ENCODE results near the gene TMEM187. TPM values are rescaled to one million over a fixed set of nuclear protein-coding genes. Genes with fewer than 3 reads are reported as not detected.

TMEM187 gene
- total and polyA plus RNA-seq, 7 donors, result 2.2 to 7.8 (median 6.5) TPM

DNA sequence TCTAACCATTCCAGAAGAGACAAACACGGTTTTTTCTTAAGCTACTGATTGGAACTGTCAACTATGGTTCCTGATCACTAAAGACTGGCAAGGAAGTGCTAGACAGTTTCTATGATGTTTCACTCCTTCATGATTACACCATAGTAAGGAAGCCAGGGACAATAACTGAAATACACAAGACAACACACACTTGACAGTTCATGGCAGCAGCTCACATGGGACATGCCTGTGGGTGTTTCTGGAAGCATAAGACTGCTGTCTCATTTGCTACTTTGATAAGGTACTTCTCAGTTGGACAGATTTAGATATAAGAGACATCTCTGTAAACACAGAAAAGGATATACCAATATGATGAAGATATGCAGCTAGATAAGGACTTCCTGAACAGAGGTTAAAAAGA lies 55.4 kb downstream of the TMEM187 start:
- TF ChIP-seq, protein P1, sequence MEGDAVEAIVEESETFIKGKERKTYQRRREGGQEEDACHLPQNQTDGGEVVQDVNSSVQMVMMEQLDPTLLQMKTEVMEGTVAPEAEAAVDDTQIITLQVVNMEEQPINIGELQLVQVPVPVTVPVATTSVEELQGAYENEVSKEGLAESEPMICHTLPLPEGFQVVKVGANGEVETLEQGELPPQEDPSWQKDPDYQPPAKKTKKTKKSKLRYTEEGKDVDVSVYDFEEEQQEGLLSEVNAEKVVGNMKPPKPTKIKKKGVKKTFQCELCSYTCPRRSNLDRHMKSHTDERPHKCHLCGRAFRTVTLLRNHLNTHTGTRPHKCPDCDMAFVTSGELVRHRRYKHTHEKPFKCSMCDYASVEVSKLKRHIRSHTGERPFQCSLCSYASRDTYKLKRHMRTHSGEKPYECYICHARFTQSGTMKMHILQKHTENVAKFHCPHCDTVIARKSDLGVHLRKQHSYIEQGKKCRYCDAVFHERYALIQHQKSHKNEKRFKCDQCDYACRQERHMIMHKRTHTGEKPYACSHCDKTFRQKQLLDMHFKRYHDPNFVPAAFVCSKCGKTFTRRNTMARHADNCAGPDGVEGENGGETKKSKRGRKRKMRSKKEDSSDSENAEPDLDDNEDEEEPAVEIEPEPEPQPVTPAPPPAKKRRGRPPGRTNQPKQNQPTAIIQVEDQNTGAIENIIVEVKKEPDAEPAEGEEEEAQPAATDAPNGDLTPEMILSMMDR (IDR thresholded peaks at IDR 0.05), result no peak
- Histone ChIP-seq H3K4me1 (no peaks in the 10 kb centered on the region), H3K36me3 (ENCODE audit: insufficient read depth in 1 of 2, low read depth in 1 of 2) (peaks cover 3 to 26% of the 10 kb centered on the region in 2 donors), H3K27me3 (ENCODE audit: insufficient read depth in 3 of 3, low read length in 2 of 3) (peaks cover 0 to 24% (median 0%) of the 10 kb centered on the region in 3 donors), H3K4me3 (no peak overlapping the region), H3K27ac (no peak overlapping the region), H3K9me3 (no peaks in the 10 kb centered on the region)
- WGBS, 3 donors, result 54 to 87% (median 79%) methylated on average over 1 of the region's 1 CpG
- DNase-seq, result no peak
- intact Hi-C loops (cut with DNase I), result no loop called here
- no peak for ATAC-seq

DNA sequence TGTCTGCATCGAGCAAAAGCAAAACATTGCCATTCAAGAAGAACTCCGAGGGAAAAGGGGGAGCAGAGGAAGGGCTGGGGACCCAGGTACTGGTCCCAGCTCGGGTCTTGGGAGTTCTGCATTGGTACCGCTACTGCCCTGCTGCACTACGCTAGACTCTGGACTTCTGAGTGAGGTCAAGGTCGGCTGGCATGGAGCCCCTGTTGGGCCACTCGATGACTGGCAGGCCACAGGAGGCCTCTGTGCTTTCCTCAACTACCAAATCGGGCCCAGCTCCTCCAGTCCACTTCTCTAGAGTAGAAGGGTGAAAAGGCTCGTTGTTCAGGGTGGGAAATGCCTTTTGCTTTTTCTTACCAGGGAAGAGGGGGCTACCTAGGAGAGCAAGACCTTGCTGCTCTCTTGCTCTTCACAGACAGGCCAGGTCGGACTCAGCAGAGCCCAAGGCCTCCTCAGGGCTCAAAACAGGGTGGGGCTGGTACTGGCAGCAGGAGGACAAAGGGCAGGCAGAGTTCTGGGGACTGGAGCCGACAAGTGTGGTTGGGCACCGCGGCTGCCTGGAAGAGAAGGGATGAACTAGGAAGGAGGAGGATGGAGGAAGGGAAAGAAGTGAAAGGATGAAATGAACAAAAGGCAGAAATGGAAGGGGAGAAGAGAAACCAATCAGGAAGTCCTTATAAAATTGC lies 56.1 kb downstream of the TMEM187 start:
- H3K27me3 ChIP-seq (ENCODE audit: insufficient read depth in 3 of 3, low read length in 2 of 3), result peaks cover 0 to 24% (median 0%) of the 10 kb centered on the region in 3 donors
- intact Hi-C loops (cut with DNase I), result no loop called here
- H3K9me3 ChIP-seq, result no peaks in the 10 kb centered on the region
- H3K4me1 ChIP-seq, result no peaks in the 10 kb centered on the region
- TF ChIP-seq, protein P1 (IDR thresholded peaks at IDR 0.05), result no peak
- WGBS, 3 donors, result 58 to 79% (median 63%) methylated on average over 11 to 13 of the region's 13 CpGs
- peaks cover 3 to 26% of the 10 kb centered on the region in 2 donors for H3K36me3 ChIP-seq (ENCODE audit: insufficient read depth in 1 of 2, low read depth in 1 of 2)
- DNase-seq, result no peak
- H3K4me3 ChIP-seq, result no peak overlapping the region
- no peak overlapping the region for H3K27ac ChIP-seq
- ATAC-seq, result peak in 2 of 4 donors; percentile 40 to 59

- WGBS, 3 donors, result 65 to 81% (median 72%) methylated on average over 8 of the region's 8 CpGs
Observed at GRCh38 chrX:154029439-154029838, 56.9 kb downstream of the TMEM187 start.

DNA sequence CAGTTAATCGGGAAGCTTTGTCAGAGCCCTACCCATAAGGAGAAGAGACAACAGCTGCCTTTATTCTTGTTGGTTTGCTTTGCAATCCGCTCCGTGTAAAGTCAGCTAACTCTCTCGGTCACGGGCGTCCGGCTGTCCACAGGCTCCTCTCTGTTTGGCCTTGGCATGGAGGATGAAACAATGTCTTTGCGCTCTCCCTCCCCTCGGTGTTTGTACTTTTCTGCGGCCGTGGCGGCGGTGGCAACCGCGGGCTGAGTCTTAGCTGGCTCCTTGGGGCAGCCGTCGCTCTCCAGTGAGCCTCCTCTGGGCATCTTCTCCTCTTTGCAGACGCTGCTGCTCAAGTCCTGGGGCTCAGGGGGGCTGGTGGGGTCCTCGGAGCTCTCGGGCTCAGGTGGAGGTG lies 57.7 kb downstream of the TMEM187 start:
- 57 to 80% (median 67%) methylated on average over 12 to 20 of the region's 20 CpGs for WGBS, 3 donors
- no peak overlapping the region for H3K4me3 ChIP-seq
- no peaks in the 10 kb centered on the region for H3K4me1 ChIP-seq
- peaks cover 3 to 26% of the 10 kb centered on the region in 2 donors for H3K36me3 ChIP-seq (ENCODE audit: insufficient read depth in 1 of 2, low read depth in 1 of 2)
- H3K27ac ChIP-seq, result no peak overlapping the region
- DNase-seq, result no peak
- H3K27me3 ChIP-seq (ENCODE audit: insufficient read depth in 3 of 3, low read length in 2 of 3), result peaks cover 0 to 23% (median 0%) of the 10 kb centered on the region in 3 donors
- TF ChIP-seq, protein P1 (IDR thresholded peaks at IDR 0.05), result no peak
- no peak for ATAC-seq
- intact Hi-C loops (cut with DNase I), result no loop called here
- no peaks in the 10 kb centered on the region for H3K9me3 ChIP-seq

More at GRCh38 chrX:154029439-154029838, 56.9 kb downstream of the TMEM187 start:
- H3K9me3 ChIP-seq, result no peaks in the 10 kb centered on the region
- H3K36me3 ChIP-seq (ENCODE audit: insufficient read depth in 1 of 2, low read depth in 1 of 2), result peaks cover 3 to 26% of the 10 kb centered on the region in 2 donors
- H3K27ac ChIP-seq, result no peak overlapping the region
- ATAC-seq, result peak in 2 of 4 donors; percentile 23 to 38
- H3K27me3 ChIP-seq (ENCODE audit: insufficient read depth in 3 of 3, low read length in 2 of 3), result peaks cover 0 to 23% (median 0%) of the 10 kb centered on the region in 3 donors
- TF ChIP-seq, protein P1 (IDR thresholded peaks at IDR 0.05), result no peak
- DNase-seq, result no peak
- H3K4me1 ChIP-seq, result no peaks in the 10 kb centered on the region
- intact Hi-C loops (cut with DNase I), result no loop called here
- no peak overlapping the region for H3K4me3 ChIP-seq
